Mesothelial cell of epicardium (in vitro differentiated cells): ENCODE measurements around the gene HLA-DRB1. TPM values are rescaled to one million over a fixed set of nuclear protein-coding genes. Genes with fewer than 3 reads are reported as not detected.
"Not testable (repeated sequence)": the region's sequence is repeated elsewhere in the genome, so short reads cannot be mapped to it uniquely, and the experiment has no call there.

Experiments used
- DNase-seq, 2 experiments: peaks; one replicate each; pipeline ENCODE4 v3.0.0; 2021; ENCODE audit warnings: low spot score in 2 of 2; ENCODE audit not compliant: unreplicated experiment in 2 of 2
- H3K27ac Mint-ChIP-seq: 2 replicates; pipeline ENCODE4 v1.8.0; 2021; ENCODE audit warnings: mixed read lengths
- H3K27me3 Mint-ChIP-seq: 2 replicates; pipeline ENCODE4 v1.8.0; 2021; ENCODE audit warnings: low read depth, mixed read lengths
- H3K36me3 Mint-ChIP-seq: 2 replicates; pipeline ENCODE4 v1.8.0; 2021; ENCODE audit warnings: mixed read lengths
- H3K4me1 Mint-ChIP-seq: 2 replicates; pipeline ENCODE4 v1.8.0; 2021; ENCODE audit warnings: mixed read lengths
- H3K4me3 Mint-ChIP-seq: 2 replicates; pipeline ENCODE4 v1.8.0; 2021; ENCODE audit warnings: mild to moderate bottlenecking, moderate library complexity, mixed read lengths
- H3K9me3 Mint-ChIP-seq: 2 replicates; pipeline ENCODE4 v1.8.0; 2021; ENCODE audit warnings: mixed read lengths
- CTCF ChIP-seq: fragments of 200-600 bp; sonication (generic); IDR thresholded peaks from one replicate; pipeline ENCODE4 v1.5.0; 2021; ENCODE audit warnings: antibody characterized with exemption; ENCODE audit not compliant: unreplicated experiment
- total RNA-seq: library from RNA; stranded (reverse); gene quantifications from 3 replicates; pipeline ENCODE4 v1.2.1, GENCODE V29; 2021

The HLA-DRB1 gene
- total RNA-seq, 1 donor from 2014 or later, result 4.5 TPM

GRCh38 chr6:32554116-32554965, 35.3 kb downstream of the HLA-DRB1 start:
- peaks cover 4% of the 10 kb centered on the region for H3K4me1 Mint-ChIP-seq
- peaks cover 5% of the 10 kb centered on the region for H3K27me3 Mint-ChIP-seq
- no peak for TF ChIP-seq CTCF
- no peak overlapping the region for H3K27ac Mint-ChIP-seq
- H3K4me3 Mint-ChIP-seq, result no peak overlapping the region
- H3K36me3 Mint-ChIP-seq, result no peaks in the 10 kb centered on the region
- peaks cover under 1% of the 10 kb centered on the region for H3K9me3 Mint-ChIP-seq
- DNase-seq, result no peak

DNA sequence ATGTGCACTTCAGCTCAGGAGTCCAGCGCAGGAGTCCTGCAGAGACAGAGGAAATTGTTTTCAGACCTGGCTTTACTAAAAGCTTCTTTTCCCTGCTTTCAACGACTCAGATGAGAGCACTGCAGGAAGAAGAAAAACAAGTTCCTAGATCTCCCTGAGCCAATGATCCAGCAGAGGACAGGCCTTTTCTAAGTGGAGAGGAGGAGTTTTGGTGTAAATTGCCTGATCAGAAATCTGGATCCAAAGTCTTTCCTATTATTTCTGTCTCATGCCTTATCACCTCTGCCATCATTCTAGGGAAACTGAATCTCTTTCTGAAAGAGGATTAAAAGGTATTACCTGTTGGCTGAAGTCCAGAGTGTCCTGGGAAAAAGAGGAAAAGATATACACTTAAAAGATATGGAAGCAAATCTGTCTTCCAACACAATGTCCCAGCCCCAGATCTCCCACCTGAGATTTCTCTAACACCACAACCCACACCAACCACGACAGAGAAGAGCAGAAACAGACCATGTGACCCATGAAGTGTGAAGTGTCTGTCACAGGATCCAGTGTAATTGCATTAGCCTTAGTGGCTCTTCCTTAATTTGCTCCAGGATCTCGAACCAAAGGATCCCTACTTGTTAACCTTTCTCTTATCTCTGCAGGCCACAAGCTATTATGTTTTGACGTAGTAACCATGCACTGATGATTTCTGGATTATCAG, 36.5 kb downstream of the HLA-DRB1 start:
- peaks cover 5% of the 10 kb centered on the region for H3K27me3 Mint-ChIP-seq
- no peak for DNase-seq
- no peaks in the 10 kb centered on the region for H3K36me3 Mint-ChIP-seq
- H3K9me3 Mint-ChIP-seq, result no peaks in the 10 kb centered on the region
- H3K4me3 Mint-ChIP-seq, result no peak overlapping the region
- H3K27ac Mint-ChIP-seq, result no peak overlapping the region
- TF ChIP-seq CTCF, result no peak
- H3K4me1 Mint-ChIP-seq, result peaks cover 4% of the 10 kb centered on the region

GRCh38 chr6:32551410-32551809, 38.2 kb downstream of the HLA-DRB1 start:
- Mint-ChIP-seq H3K27ac (no peak overlapping the region), H3K9me3 (no peaks in the 10 kb centered on the region), H3K36me3 (no peaks in the 10 kb centered on the region), H3K27me3 (no peaks in the 10 kb centered on the region), H3K4me3 (no peak overlapping the region), H3K4me1 (peaks cover 4% of the 10 kb centered on the region)
- TF ChIP-seq CTCF, result no peak
- DNase-seq, result no peak

DNA sequence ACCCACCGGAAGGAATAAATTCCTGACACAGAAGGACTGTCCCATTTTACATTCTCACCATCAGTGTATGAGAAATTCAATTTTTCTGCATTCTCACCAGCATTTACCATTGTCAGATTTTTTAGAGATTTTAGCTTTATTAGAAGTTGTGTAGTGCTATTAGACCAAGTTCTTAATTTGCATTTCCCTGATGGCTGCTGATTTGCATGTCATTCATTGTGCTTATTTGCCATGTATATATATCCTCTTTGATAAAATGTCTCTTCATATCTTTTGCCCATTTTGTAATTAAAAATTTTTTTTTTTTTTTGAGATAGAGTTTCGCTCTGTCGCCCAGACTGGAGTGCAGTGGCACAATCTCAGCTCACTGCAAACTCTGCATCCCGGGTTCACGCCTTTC, 49.8 kb downstream of the HLA-DRB1 start:
- Mint-ChIP-seq H3K9me3 (peaks cover 28% of the 10 kb centered on the region), H3K4me3 (no peak overlapping the region), H3K36me3 (no peaks in the 10 kb centered on the region), H3K4me1 (no peaks in the 10 kb centered on the region), H3K27me3 (no peaks in the 10 kb centered on the region), H3K27ac (no peak overlapping the region)
- no peak for DNase-seq
- no peak for TF ChIP-seq CTCF

- H3K9me3 Mint-ChIP-seq, H3K4me3 Mint-ChIP-seq, H3K27ac Mint-ChIP-seq, H3K4me1 Mint-ChIP-seq, DNase-seq, H3K36me3 Mint-ChIP-seq: not testable (repeated sequence)
- peaks cover 23% of the 10 kb centered on the region for H3K27me3 Mint-ChIP-seq
Measured at GRCh38 chr6:32530431-32530793, 59.2 kb downstream of the HLA-DRB1 start.
